ENCODE measurements around the gene USP27X. TPM values are rescaled to one million over a fixed set of nuclear protein-coding genes. Genes with fewer than 3 reads are reported as not detected.

The USP27X gene
- 10 to 100 TPM; 10.3 to 14.1 (median 12.1) TPM for polyA plus RNA-seq (ENCODE audit: insufficient read length in 4 of 4)

GRCh38 chrX:49878834-49879655 is at the start of gene USP27X:
USP27X (plus strand) TSS chrX:49879484; CDS start chrX:49880308, 824 bp downstream.
- peak; percentile 52 to 72 (median 63) for DNase-seq (ENCODE audit: low read depth in 4 of 4, low spot score in 3 of 4)

- no peak for DNase-seq (ENCODE audit: low read depth in 4 of 4, low spot score in 3 of 4)
Measured at GRCh38 chrX:49838374-49838773, 40.9 kb upstream of the USP27X start.

GRCh38 chrX:49840679-49841078 is 38.6 kb upstream of the USP27X start:
- DNase-seq (ENCODE audit: low read depth in 4 of 4, low spot score in 3 of 4) = peak in 3 of 4 donors; percentile 45 to 53 (median 50)

- no peak for DNase-seq (ENCODE audit: low read depth in 4 of 4, low spot score in 3 of 4)
Measured at GRCh38 chrX:49842621-49843020, 36.7 kb upstream of the USP27X start.

- no peak for DNase-seq (ENCODE audit: low read depth in 4 of 4, low spot score in 3 of 4)
Measured at GRCh38 chrX:49844611-49845010, 34.7 kb upstream of the USP27X start.

GRCh38 chrX:49845701-49846403 is 33.4 kb upstream of the USP27X start:
- no peak for DNase-seq (ENCODE audit: low read depth in 4 of 4, low spot score in 3 of 4)

- DNase-seq (ENCODE audit: low read depth in 4 of 4, low spot score in 3 of 4) = no peak
Measured at GRCh38 chrX:49846522-49846921, 32.8 kb upstream of the USP27X start.

GRCh38 chrX:49848275-49848674 is 31.0 kb upstream of the USP27X start:
- no peak for DNase-seq (ENCODE audit: low read depth in 4 of 4, low spot score in 3 of 4)

- DNase-seq (ENCODE audit: low read depth in 4 of 4, low spot score in 3 of 4) = no peak
Measured at GRCh38 chrX:49850028-49850427, 29.3 kb upstream of the USP27X start.

- no peak for DNase-seq (ENCODE audit: low read depth in 4 of 4, low spot score in 3 of 4)
Measured at GRCh38 chrX:49853661-49854060, 25.6 kb upstream of the USP27X start.

GRCh38 chrX:49856819-49857218 is 22.5 kb upstream of the USP27X start:
- DNase-seq (ENCODE audit: low read depth in 4 of 4, low spot score in 3 of 4) = no peak

GRCh38 chrX:49858341-49858740 is 20.9 kb upstream of the USP27X start:
- DNase-seq (ENCODE audit: low read depth in 4 of 4, low spot score in 3 of 4) = no peak

- no peak for DNase-seq (ENCODE audit: low read depth in 4 of 4, low spot score in 3 of 4)
Measured at GRCh38 chrX:49859491-49859890, 19.8 kb upstream of the USP27X start.

GRCh38 chrX:49860867-49861535 is 18.3 kb upstream of the USP27X start:
- no peak for DNase-seq (ENCODE audit: low read depth in 4 of 4, low spot score in 3 of 4)

GRCh38 chrX:49862093-49862492 is 17.2 kb upstream of the USP27X start:
- no peak for DNase-seq (ENCODE audit: low read depth in 4 of 4, low spot score in 3 of 4)

- DNase-seq (ENCODE audit: low read depth in 4 of 4, low spot score in 3 of 4) = no peak
Measured at GRCh38 chrX:49868739-49869138, 10.5 kb upstream of the USP27X start.

- no peak for DNase-seq (ENCODE audit: low read depth in 4 of 4, low spot score in 3 of 4)
Measured at GRCh38 chrX:49876750-49877149, 2.5 kb upstream of the USP27X start.

- DNase-seq (ENCODE audit: low read depth in 4 of 4, low spot score in 3 of 4) = no peak
Measured at GRCh38 chrX:49877397-49878101, 1.7 kb upstream of the USP27X start.

- no peak for DNase-seq (ENCODE audit: low read depth in 4 of 4, low spot score in 3 of 4)
Measured at GRCh38 chrX:49878128-49878833, 1.0 kb upstream of the USP27X start.

- DNase-seq (ENCODE audit: low read depth in 4 of 4, low spot score in 3 of 4) = no peak
Measured at GRCh38 chrX:49879656-49880277, 483 bp downstream of the USP27X start.
